ENCODE results near the gene GFY.

GRCh38 chr19:49441210-49441959 lies 16.2 kb downstream of the GFY start, which contains the start of gene SLC17A7:
- TF ChIP-seq CTCF (IDR thresholded peaks at IDR 0.05) (no peak), EP300 (IDR thresholded peaks at IDR 0.05) (no peak), POLR2A (IDR thresholded peaks at IDR 0.05) (no peak)

All from tibial nerve (tissue), 4 donors.